Testis (tissue), 3 donors: Measurements from ENCODE around the gene REM2. TPM values are rescaled to one million over a fixed set of nuclear protein-coding genes. Genes with fewer than 3 reads are reported as not detected.
A peak's percentile ranks its signal among the peaks of the same experiment; 100 is the strongest.

Experiments used
- DNase-seq: peaks from one replicate; pipeline ENCODE4 v3.0.0-alpha.2; 2019
- H3K27ac ChIP-seq, 2 donors: fragments of 200-600 bp; sonication (generic); one replicate each; pipeline ENCODE4 v1.5.1; 2019
- H3K27me3 ChIP-seq: fragments of 200-600 bp; sonication (generic); one replicate; pipeline ENCODE4 v1.5.1; 2019
- H3K36me3 ChIP-seq: fragments of 200-600 bp; sonication (generic); one replicate; pipeline ENCODE4 v1.5.1; 2017; ENCODE audit warnings: low read depth; ENCODE audit errors: missing control alignments
- H3K4me1 ChIP-seq: fragments of 200-600 bp; sonication (generic); one replicate; pipeline ENCODE4 v1.5.1; 2019
- H3K4me3 ChIP-seq, 2 donors: fragments of 200-600 bp; sonication (generic); one replicate each; pipeline ENCODE4 v1.5.1; 2017 to 2019
- H3K9me3 ChIP-seq: fragments of 200-600 bp; sonication (generic); one replicate; pipeline ENCODE4 v1.5.1; 2017
- CTCF ChIP-seq, 3 experiments: fragments of 450-650 bp in 2 of 3; fragments of 200-600 bp in 1 of 3; sonication (generic) in 1 of 3; IDR thresholded peaks; one replicate each; pipeline ENCODE4 v1.5.1; 2016 to 2019; ENCODE audit warnings: antibody characterized with exemption in 3 of 3, mild to moderate bottlenecking in 2 of 3, moderate library complexity in 1 of 3
- POLR2A ChIP-seq: fragments of 450-650 bp; IDR thresholded peaks from one replicate; pipeline ENCODE4 v1.6.1; 2017; ENCODE audit warnings: antibody characterized with exemption, mild to moderate bottlenecking, moderate library complexity
- WGBS, 2 donors: methylation state at CpG; one replicate each; pipeline ENCODE4 v1.1.5; 2018; 5-methylcytosine and 5-hydroxymethylcytosine counted together
- intact Hi-C: fragments of 100-400 bp; cut with DNase I; formaldehyde crosslinking; loops from one replicate; pipeline ENCODE4 v1.15.1; 2023; ENCODE audit warnings: low total_unique reads
- polyA plus RNA-seq: library from polyadenylated mRNA; stranded (reverse); fragments of 350-450 nt; fragmentation: Illumina TruSeq; extraction: RNeasy Lipid Tissue Mini Kit (QIAGEN cat#74804); gene quantifications from one replicate; pipeline ENCODE4 v1.2.3, GENCODE V29; 2014; ENCODE audit warnings: low read depth, low replicate concordance; ENCODE audit not compliant: insufficient read depth
- total RNA-seq, 2 donors: library from RNA; depleted of rRNA; stranded (reverse); fragments of >200 nt; gene quantifications; one replicate each; pipeline ENCODE4 v1.2.3, GENCODE V29; 2016

REM2 gene
- total and polyA plus RNA-seq, 3 donors from 2014 or later: 2.4 to 4.8 (median 2.9) TPM

DNA sequence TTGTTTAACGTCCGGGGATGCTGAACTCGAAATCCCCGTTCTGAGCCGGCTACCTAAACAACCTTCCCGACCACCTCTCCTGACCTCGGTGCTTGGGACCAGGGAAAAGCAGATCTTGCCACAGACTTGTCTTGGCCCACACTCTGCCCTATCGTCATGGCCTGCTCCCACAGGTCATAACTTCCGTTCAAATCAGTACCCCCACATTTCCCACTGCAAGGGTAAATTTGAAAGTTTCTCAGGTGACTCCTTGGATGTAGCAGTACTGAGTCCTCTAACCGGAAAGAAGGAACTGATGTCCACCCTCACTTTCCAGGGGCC is 36.5 kb downstream of the REM2 start:
- Histone ChIP-seq H3K27ac (peak overlapping the region; percentile 82 to 99), H3K36me3 (no peaks in the 10 kb centered on the region), H3K27me3 (no peaks in the 10 kb centered on the region), H3K4me3 (peak overlapping the region; percentile 56 to 75), H3K9me3 (no peaks in the 10 kb centered on the region), H3K4me1 (peaks cover 10% of the 10 kb centered on the region)
- no peak for TF ChIP-seq POLR2A
- TF ChIP-seq CTCF (IDR thresholded peaks at IDR 0.05): no peak
- 4 to 6% methylated on average over 6 to 10 of the region's 10 CpGs for WGBS, 2 donors
- intact Hi-C loops: no loop called here
- no peak for DNase-seq

GRCh38 chr14:22920697-22921096 is 37.7 kb downstream of the REM2 start:
- TF ChIP-seq CTCF (IDR thresholded peaks at IDR 0.05) (no peak), POLR2A (no peak)
- Histone ChIP-seq H3K27me3 (no peaks in the 10 kb centered on the region), H3K9me3 (no peaks in the 10 kb centered on the region), H3K4me1 (peaks cover 10% of the 10 kb centered on the region), H3K4me3 (no peak overlapping the region), H3K27ac (no peak overlapping the region), H3K36me3 (no peaks in the 10 kb centered on the region)
- DNase-seq: no peak
- intact Hi-C loops: no loop called here
- WGBS, 2 donors: 91 to 92% methylated on average over 6 of the region's 6 CpGs

DNA sequence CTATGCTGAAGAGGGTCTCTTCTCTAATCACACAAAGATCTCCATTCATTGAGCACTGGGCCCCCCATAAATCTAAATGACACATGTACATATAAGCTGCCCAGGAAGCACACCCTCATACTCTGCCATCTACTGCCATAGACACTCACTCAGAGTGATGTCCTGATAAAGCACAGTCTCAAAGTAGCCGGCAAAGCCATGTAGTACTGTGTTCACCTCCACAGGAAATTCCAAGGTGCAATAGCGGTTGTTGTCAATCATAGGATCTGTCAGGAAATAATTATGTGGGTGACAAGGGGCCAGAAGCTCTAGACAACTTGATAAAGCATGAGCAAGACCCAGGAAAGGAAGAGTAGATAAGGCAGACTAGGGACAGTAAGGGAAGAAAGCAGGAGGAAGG is 39.3 kb downstream of the REM2 start:
- H3K36me3 ChIP-seq: no peaks in the 10 kb centered on the region
- 88 to 96% methylated on average over 2 of the region's 2 CpGs for WGBS, 2 donors
- intact Hi-C loops: no loop called here

DNA sequence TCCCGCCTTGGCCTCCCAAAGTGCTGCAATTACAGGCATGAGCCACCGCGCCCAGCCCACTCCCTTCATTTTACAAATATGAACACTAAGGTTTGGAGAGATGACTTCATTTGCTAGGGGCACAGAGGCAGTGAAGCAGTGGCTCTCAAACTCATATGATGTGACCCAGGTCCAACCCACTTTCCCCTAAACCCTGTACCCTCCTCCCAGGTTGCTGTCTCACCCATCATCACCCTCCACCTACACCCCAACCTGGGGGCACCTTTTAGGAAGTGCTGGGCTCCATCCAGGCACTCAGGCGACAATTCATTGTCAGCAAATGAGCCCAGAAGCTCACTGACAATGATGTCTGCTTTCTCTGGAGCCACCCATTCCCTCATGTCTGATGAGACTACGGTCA is 40.7 kb downstream of the REM2 start:
- Histone ChIP-seq H3K27me3 (no peaks in the 10 kb centered on the region), H3K4me3 (no peak overlapping the region), H3K9me3 (no peaks in the 10 kb centered on the region), H3K27ac (no peak overlapping the region), H3K36me3 (no peaks in the 10 kb centered on the region), H3K4me1 (peaks cover 17% of the 10 kb centered on the region)
- TF ChIP-seq CTCF (IDR thresholded peaks at IDR 0.05) (no peak), POLR2A (no peak)
- no peak for DNase-seq
- 93 to 95% methylated on average over 3 to 5 of the region's 5 CpGs for WGBS, 2 donors
- intact Hi-C loops: no loop called here

More for the DNA sequence above, 39.3 kb downstream of the REM2 start:
- TF ChIP-seq CTCF (IDR thresholded peaks at IDR 0.05) (no peak), POLR2A (no peak)
- no peak for DNase-seq
- no peaks in the 10 kb centered on the region for H3K27me3 ChIP-seq
- H3K4me1 ChIP-seq: peaks cover 10% of the 10 kb centered on the region
- H3K4me3 ChIP-seq: no peak overlapping the region
- no peak overlapping the region for H3K27ac ChIP-seq
- H3K9me3 ChIP-seq: no peaks in the 10 kb centered on the region

DNA sequence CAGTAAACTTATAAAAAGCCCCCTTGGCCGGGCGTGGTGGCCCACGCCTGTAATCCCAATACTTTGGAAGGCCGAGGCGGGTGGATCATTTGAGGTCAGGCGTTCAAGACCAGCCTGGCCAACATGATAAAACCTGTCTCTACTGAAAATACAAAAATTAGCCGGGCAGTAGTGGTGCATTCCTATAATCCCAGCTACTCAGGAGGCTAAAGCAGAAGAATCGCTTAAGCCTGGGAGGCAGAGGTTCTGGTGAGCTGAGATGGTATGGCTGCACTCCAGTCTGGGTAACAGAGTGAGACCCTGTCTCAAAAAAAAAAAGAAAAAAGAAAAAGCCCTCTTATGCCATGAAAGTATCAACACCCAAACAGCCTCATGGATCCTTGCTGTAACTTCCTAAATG is 42.5 kb downstream of the REM2 start:
- intact Hi-C loops: no loop called here
- no peak for DNase-seq
- Histone ChIP-seq H3K9me3 (no peaks in the 10 kb centered on the region), H3K4me1 (peaks cover 12% of the 10 kb centered on the region), H3K36me3 (no peaks in the 10 kb centered on the region), H3K4me3 (no peak overlapping the region), H3K27ac (no peak overlapping the region), H3K27me3 (no peaks in the 10 kb centered on the region)
- TF ChIP-seq POLR2A: no peak
- no peak for TF ChIP-seq CTCF (IDR thresholded peaks at IDR 0.05)
- WGBS, 2 donors: 93 to 97% methylated on average over 8 of the region's 8 CpGs
